ENCODE data around the gene AP2A2. TPM values are rescaled to one million over a fixed set of nuclear protein-coding genes. Genes with fewer than 3 reads are reported as not detected.
A peak's percentile ranks its signal among the peaks of the same experiment; 100 is the strongest.

Gene AP2A2
- total RNA-seq, result 10 to 100 TPM; 40.1 to 54.0 TPM

- Mint-ChIP-seq H3K27ac (peak within 1 kb of the TSS; percentile 75), H3K4me1 (ENCODE audit: low read depth) (peaks cover 30% of the 10 kb centered on the region), H3K9me3 (ENCODE audit: insufficient read depth) (no peaks in the 10 kb centered on the region), H3K27me3 (ENCODE audit: low read depth) (no peaks in the 10 kb centered on the region), H3K36me3 (ENCODE audit: low read depth) (peaks cover 10% of the 10 kb centered on the region), H3K4me3 (peak within 1 kb of the TSS; percentile 78)
- POLR2A ChIA-PET, result no interaction called here
- peak; percentile 73 for ATAC-seq
- CTCF ChIA-PET, result interaction anchor here (1.1 to 1.4 kb wide), 5 partner anchors 14 to 125 kb away, joined by 3 to 6 read pairs (median 4); partner anchors contain the start of gene CHID1
- DNase-seq, result peak; percentile 89
These were observed at the start of gene AP2A2 for GRCh38 chr11:925496-926301. AP2A2 (plus strand) TSS chr11:925870; CDS start chr11:926022, 152 bp downstream.

GRCh38 chr11:876545-876944, 49.1 kb upstream of the AP2A2 start:
- Mint-ChIP-seq H3K9me3 (ENCODE audit: insufficient read depth) (no peaks in the 10 kb centered on the region), H3K27me3 (ENCODE audit: low read depth) (no peaks in the 10 kb centered on the region), H3K4me3 (no peak overlapping the region), H3K4me1 (ENCODE audit: low read depth) (no peaks in the 10 kb centered on the region), H3K36me3 (ENCODE audit: low read depth) (peaks cover 3% of the 10 kb centered on the region), H3K27ac (no peak overlapping the region)
- POLR2A ChIA-PET, result no interaction called here
- DNase-seq, result no peak
- CTCF ChIA-PET, result no interaction called here
- no peak for ATAC-seq

DNA sequence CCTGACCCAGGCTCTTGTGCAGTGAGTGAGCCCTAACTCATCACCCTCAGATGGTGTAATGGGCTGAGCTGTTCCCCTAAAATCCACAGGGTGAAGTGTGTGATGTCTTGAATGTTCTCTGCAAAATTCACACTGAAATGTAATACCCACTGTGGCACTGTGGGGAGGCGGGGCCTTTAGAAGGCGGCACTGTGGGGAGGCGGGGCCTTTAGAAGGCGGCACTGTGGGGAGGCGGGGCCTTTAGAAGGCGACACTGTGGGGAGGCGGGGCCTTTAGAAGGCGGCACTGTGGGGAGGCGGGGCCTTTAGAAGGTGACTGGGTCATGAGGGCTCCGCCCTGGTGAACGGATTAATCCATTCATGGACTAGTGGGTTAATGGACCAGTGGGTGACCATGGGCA, 48.1 kb upstream of the AP2A2 start:
- no peaks in the 10 kb centered on the region for H3K9me3 Mint-ChIP-seq (ENCODE audit: insufficient read depth)
- H3K4me1 Mint-ChIP-seq (ENCODE audit: low read depth), result no peaks in the 10 kb centered on the region
- ChIA-PET CTCF (no interaction called here), POLR2A (no interaction called here)
- peak; percentile 55 for ATAC-seq
- H3K27me3 Mint-ChIP-seq (ENCODE audit: low read depth), result no peaks in the 10 kb centered on the region
- DNase-seq, result peak; percentile 26
- no peak overlapping the region for H3K4me3 Mint-ChIP-seq
- no peak overlapping the region for H3K27ac Mint-ChIP-seq
- H3K36me3 Mint-ChIP-seq (ENCODE audit: low read depth), result peaks cover 3% of the 10 kb centered on the region

- Mint-ChIP-seq H3K9me3 (ENCODE audit: insufficient read depth) (no peaks in the 10 kb centered on the region), H3K27me3 (ENCODE audit: low read depth) (no peaks in the 10 kb centered on the region), H3K36me3 (ENCODE audit: low read depth) (no peaks in the 10 kb centered on the region), H3K27ac (no peak overlapping the region), H3K4me3 (no peak overlapping the region), H3K4me1 (ENCODE audit: low read depth) (no peaks in the 10 kb centered on the region)
- POLR2A ChIA-PET, result no interaction called here
- CTCF ChIA-PET, result no interaction called here
- DNase-seq (no peak), ATAC-seq (no peak)
These were observed 45.2 kb upstream of the AP2A2 start for GRCh38 chr11:880447-880846.

GRCh38 chr11:882596-882995, 43.1 kb upstream of the AP2A2 start:
- Mint-ChIP-seq H3K27me3 (ENCODE audit: low read depth) (no peaks in the 10 kb centered on the region), H3K9me3 (ENCODE audit: insufficient read depth) (no peaks in the 10 kb centered on the region), H3K36me3 (ENCODE audit: low read depth) (peaks cover 6% of the 10 kb centered on the region), H3K27ac (no peak overlapping the region), H3K4me3 (no peak overlapping the region), H3K4me1 (ENCODE audit: low read depth) (no peaks in the 10 kb centered on the region)
- ATAC-seq (no peak), DNase-seq (no peak)
- POLR2A ChIA-PET, result no interaction called here
- CTCF ChIA-PET, result no interaction called here

DNA sequence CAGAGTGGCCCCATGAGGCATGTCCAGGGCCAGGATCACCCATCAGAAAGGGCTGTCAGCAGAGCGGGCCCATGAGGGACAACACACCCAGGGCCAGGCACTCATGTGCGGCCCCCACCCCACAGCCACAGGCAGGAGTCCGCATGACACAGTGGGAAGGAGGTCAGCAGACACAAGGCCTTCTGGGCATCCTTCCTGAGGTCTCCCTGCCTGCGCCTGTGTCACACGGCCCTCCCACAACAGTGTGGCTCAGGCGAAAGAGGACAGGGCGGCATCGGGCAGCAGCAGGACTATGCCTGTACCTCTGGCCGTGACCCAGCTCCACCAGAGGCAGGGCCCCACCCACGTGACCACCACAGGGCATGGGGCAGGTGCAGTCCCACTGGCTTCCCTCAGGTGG, 42.1 kb upstream of the AP2A2 start:
- no peaks in the 10 kb centered on the region for H3K4me1 Mint-ChIP-seq (ENCODE audit: low read depth)

GRCh38 chr11:884578-885070, 41.0 kb upstream of the AP2A2 start:
- Mint-ChIP-seq H3K36me3 (ENCODE audit: low read depth) (peaks cover 6% of the 10 kb centered on the region), H3K27ac (no peak overlapping the region), H3K4me1 (ENCODE audit: low read depth) (no peaks in the 10 kb centered on the region), H3K27me3 (ENCODE audit: low read depth) (no peaks in the 10 kb centered on the region), H3K9me3 (ENCODE audit: insufficient read depth) (no peaks in the 10 kb centered on the region), H3K4me3 (no peak overlapping the region)
- ChIA-PET POLR2A (no interaction called here), CTCF (no interaction called here)
- ATAC-seq (no peak), DNase-seq (no peak)

More for the DNA sequence above, 42.1 kb upstream of the AP2A2 start:
- ATAC-seq (no peak), DNase-seq (no peak)
- Mint-ChIP-seq H3K4me3 (no peak overlapping the region), H3K9me3 (ENCODE audit: insufficient read depth) (no peaks in the 10 kb centered on the region), H3K36me3 (ENCODE audit: low read depth) (peaks cover 6% of the 10 kb centered on the region), H3K27ac (peak overlapping the region; percentile 20), H3K27me3 (ENCODE audit: low read depth) (no peaks in the 10 kb centered on the region)
- CTCF ChIA-PET, result no interaction called here
- POLR2A ChIA-PET, result no interaction called here

DNA sequence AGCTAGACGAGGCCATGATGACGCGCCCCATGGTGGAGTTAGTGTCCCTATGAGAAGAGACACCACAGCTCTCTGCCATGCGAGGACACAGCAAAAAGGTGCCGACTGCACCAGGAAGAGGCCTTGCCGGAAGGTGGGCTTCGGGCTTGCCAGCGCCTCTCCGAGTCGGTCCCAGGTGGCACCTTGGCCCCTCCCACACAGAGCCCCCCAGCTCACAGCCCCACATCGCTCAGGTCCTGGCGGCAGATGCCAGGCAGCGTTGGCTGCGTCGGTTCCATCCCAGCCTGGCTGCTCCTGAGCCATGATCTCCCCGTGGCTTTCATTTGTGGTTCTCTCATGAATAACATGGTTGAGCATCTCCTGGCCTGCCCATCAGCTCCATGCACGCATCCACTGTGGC, 39.1 kb upstream of the AP2A2 start:
- no peak overlapping the region for H3K4me3 Mint-ChIP-seq

GRCh38 chr11:887589-887988, 38.1 kb upstream of the AP2A2 start:
- POLR2A ChIA-PET, result no interaction called here

More for the DNA sequence above, 39.1 kb upstream of the AP2A2 start:
- peaks cover 3% of the 10 kb centered on the region for H3K4me1 Mint-ChIP-seq (ENCODE audit: low read depth)
- DNase-seq, result no peak
- CTCF ChIA-PET, result no interaction called here
- POLR2A ChIA-PET, result no interaction called here
- H3K27ac Mint-ChIP-seq, result no peak overlapping the region
- H3K36me3 Mint-ChIP-seq (ENCODE audit: low read depth), result peaks cover 6% of the 10 kb centered on the region
- no peaks in the 10 kb centered on the region for H3K27me3 Mint-ChIP-seq (ENCODE audit: low read depth)
- ATAC-seq, result no peak
- no peaks in the 10 kb centered on the region for H3K9me3 Mint-ChIP-seq (ENCODE audit: insufficient read depth)

GRCh38 chr11:888310-889212, 37.1 kb upstream of the AP2A2 start:
- DNase-seq (no peak), ATAC-seq (no peak)
- peaks cover 3% of the 10 kb centered on the region for H3K4me1 Mint-ChIP-seq (ENCODE audit: low read depth)
- no peaks in the 10 kb centered on the region for H3K9me3 Mint-ChIP-seq (ENCODE audit: insufficient read depth)
- ChIA-PET CTCF (no interaction called here), POLR2A (no interaction called here)
- no peak overlapping the region for H3K4me3 Mint-ChIP-seq
- no peak overlapping the region for H3K27ac Mint-ChIP-seq
- H3K36me3 Mint-ChIP-seq (ENCODE audit: low read depth), result peaks cover 6% of the 10 kb centered on the region
- H3K27me3 Mint-ChIP-seq (ENCODE audit: low read depth), result no peaks in the 10 kb centered on the region

More at GRCh38 chr11:887589-887988, 38.1 kb upstream of the AP2A2 start:
- Mint-ChIP-seq H3K36me3 (ENCODE audit: low read depth) (peaks cover 6% of the 10 kb centered on the region), H3K27ac (peak overlapping the region; percentile 11), H3K27me3 (ENCODE audit: low read depth) (no peaks in the 10 kb centered on the region), H3K4me1 (ENCODE audit: low read depth) (peaks cover 3% of the 10 kb centered on the region), H3K4me3 (no peak overlapping the region), H3K9me3 (ENCODE audit: insufficient read depth) (no peaks in the 10 kb centered on the region)
- CTCF ChIA-PET, result no interaction called here
- DNase-seq (no peak), ATAC-seq (no peak)

DNA sequence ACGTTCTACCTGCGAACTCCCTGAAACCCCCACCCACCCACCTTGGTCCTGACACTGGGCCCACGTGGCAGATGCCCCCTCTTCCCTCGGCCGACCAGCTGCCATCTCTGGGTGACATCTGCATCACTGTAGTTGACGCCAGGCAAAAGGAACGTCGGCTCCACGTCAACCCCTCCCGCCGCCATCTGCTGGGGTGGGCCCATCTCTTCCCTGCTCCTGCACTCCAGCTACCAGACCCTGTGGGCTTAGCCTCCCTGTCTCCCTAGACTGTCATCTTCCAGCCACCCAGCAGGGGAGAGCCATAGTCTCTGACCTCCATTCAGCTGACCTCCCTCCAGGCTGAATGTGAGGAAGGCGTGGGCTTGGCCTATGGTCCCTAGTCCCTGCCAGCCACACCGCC, 36.4 kb upstream of the AP2A2 start:
- ChIA-PET CTCF (no interaction called here), POLR2A (no interaction called here)
- H3K4me3 Mint-ChIP-seq, result no peak overlapping the region
- no peak overlapping the region for H3K27ac Mint-ChIP-seq
- no peak for DNase-seq
- peaks cover 3% of the 10 kb centered on the region for H3K4me1 Mint-ChIP-seq (ENCODE audit: low read depth)
- ATAC-seq, result no peak
- no peaks in the 10 kb centered on the region for H3K9me3 Mint-ChIP-seq (ENCODE audit: insufficient read depth)
- no peaks in the 10 kb centered on the region for H3K27me3 Mint-ChIP-seq (ENCODE audit: low read depth)
- peaks cover 6% of the 10 kb centered on the region for H3K36me3 Mint-ChIP-seq (ENCODE audit: low read depth)

All from activated CD8-positive, alpha-beta T cell treated with anti-CD3 and anti-CD28 coated beads, Interleukin-2, amount 10 ng/mL, durations not matched to agents 7 days and 5 days (primary cell).